Progenitor cell of endocrine pancreas (in vitro differentiated cells): Measurements from ENCODE around the gene RPS4Y1. TPM values are rescaled to one million over a fixed set of nuclear protein-coding genes. Genes with fewer than 3 reads are reported as not detected.

Experiments used
- DNase-seq: peaks from one replicate; pipeline ENCODE4 v3.0.0; 2021; ENCODE audit warnings: low spot score; ENCODE audit not compliant: unreplicated experiment
- H3K27ac Mint-ChIP-seq: 2 replicates; pipeline ENCODE4 v1.8.0; 2021; ENCODE audit warnings: mild to moderate bottlenecking, moderate library complexity, mixed read lengths
- H3K27me3 Mint-ChIP-seq: 2 replicates; pipeline ENCODE4 v1.8.0; 2021; ENCODE audit warnings: mixed read lengths
- H3K36me3 Mint-ChIP-seq: 2 replicates; pipeline ENCODE4 v1.8.0; 2022; ENCODE audit warnings: mixed read lengths; ENCODE audit not compliant: insufficient read depth
- H3K4me1 Mint-ChIP-seq: 2 replicates; pipeline ENCODE4 v1.8.0; 2021; ENCODE audit warnings: low read depth, mixed read lengths
- H3K4me3 Mint-ChIP-seq: 2 replicates; pipeline ENCODE4 v1.8.0; 2021; ENCODE audit warnings: low read depth, mild to moderate bottlenecking, moderate library complexity, mixed read lengths
- H3K9me3 Mint-ChIP-seq: 2 replicates; pipeline ENCODE4 v1.8.0; 2021; ENCODE audit warnings: low read depth, mixed read lengths
- total RNA-seq: library from RNA; stranded (reverse); gene quantifications from 2 replicates; pipeline ENCODE4 v1.2.1, GENCODE V29; 2021
- TF ChIP-seq, protein P1 (sequence below): fragments of 200-600 bp; sonication (generic); IDR thresholded peaks from one replicate; pipeline ENCODE4 v1.5.0; 2021; ENCODE audit warnings: antibody characterized with exemption, mild to moderate bottlenecking; ENCODE audit not compliant: unreplicated experiment

Gene RPS4Y1
- total RNA-seq, 1 donor from 2014 or later: not detected

- H3K27ac Mint-ChIP-seq: no peak overlapping the region
- H3K27me3 Mint-ChIP-seq: no peaks in the 10 kb centered on the region
Measured at GRCh38 chrY:2848384-2848783, 7.0 kb downstream of the RPS4Y1 start.

GRCh38 chrY:2849368-2849767 lies 8.0 kb downstream of the RPS4Y1 start:
- no peaks in the 10 kb centered on the region for H3K4me1 Mint-ChIP-seq
- H3K27me3 Mint-ChIP-seq: no peaks in the 10 kb centered on the region
- TF ChIP-seq, protein P1, sequence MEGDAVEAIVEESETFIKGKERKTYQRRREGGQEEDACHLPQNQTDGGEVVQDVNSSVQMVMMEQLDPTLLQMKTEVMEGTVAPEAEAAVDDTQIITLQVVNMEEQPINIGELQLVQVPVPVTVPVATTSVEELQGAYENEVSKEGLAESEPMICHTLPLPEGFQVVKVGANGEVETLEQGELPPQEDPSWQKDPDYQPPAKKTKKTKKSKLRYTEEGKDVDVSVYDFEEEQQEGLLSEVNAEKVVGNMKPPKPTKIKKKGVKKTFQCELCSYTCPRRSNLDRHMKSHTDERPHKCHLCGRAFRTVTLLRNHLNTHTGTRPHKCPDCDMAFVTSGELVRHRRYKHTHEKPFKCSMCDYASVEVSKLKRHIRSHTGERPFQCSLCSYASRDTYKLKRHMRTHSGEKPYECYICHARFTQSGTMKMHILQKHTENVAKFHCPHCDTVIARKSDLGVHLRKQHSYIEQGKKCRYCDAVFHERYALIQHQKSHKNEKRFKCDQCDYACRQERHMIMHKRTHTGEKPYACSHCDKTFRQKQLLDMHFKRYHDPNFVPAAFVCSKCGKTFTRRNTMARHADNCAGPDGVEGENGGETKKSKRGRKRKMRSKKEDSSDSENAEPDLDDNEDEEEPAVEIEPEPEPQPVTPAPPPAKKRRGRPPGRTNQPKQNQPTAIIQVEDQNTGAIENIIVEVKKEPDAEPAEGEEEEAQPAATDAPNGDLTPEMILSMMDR: no peak
- no peaks in the 10 kb centered on the region for H3K36me3 Mint-ChIP-seq
- no peak overlapping the region for H3K27ac Mint-ChIP-seq
- no peak for DNase-seq
- H3K4me3 Mint-ChIP-seq: no peak overlapping the region
- H3K9me3 Mint-ChIP-seq: no peaks in the 10 kb centered on the region

More at GRCh38 chrY:2848384-2848783, 7.0 kb downstream of the RPS4Y1 start:
- TF ChIP-seq, protein P1: no peak
- DNase-seq: no peak
- Mint-ChIP-seq H3K9me3 (no peaks in the 10 kb centered on the region), H3K36me3 (no peaks in the 10 kb centered on the region), H3K4me3 (no peak overlapping the region), H3K4me1 (no peaks in the 10 kb centered on the region)

DNA sequence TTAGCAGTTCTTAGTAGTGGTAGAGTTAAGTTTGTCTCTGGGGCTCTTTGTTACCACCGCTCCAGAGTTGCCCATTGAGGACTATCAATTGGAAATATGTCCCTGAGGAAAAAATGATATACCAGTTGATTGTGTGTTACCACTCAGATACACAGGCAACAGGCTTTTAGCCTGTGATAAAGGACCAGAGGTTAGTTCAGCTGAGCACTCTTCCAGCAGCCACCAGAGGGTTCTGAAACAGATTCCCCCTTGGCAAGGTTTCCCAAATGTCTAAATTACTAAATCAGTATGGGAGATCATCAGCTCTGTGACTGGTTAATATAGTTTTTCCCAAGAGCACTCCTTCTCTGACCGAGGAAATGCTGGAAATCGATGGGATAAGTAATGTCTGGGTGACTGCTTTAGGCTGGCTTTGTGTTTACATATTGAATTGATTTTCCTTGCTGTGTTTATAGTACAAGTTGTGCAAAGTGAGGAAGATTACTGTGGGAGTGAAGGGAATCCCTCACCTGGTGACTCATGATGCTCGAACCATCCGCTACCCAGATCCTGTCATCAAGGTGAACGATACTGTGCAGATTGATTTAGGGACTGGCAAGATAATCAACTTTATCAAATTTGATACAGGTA lies 12.9 kb downstream of the RPS4Y1 start:
- Mint-ChIP-seq H3K9me3 (no peaks in the 10 kb centered on the region), H3K27ac (no peak overlapping the region), H3K4me3 (no peak overlapping the region), H3K36me3 (no peaks in the 10 kb centered on the region), H3K27me3 (no peaks in the 10 kb centered on the region), H3K4me1 (no peaks in the 10 kb centered on the region)
- TF ChIP-seq, protein P1: no peak
- no peak for DNase-seq

DNA sequence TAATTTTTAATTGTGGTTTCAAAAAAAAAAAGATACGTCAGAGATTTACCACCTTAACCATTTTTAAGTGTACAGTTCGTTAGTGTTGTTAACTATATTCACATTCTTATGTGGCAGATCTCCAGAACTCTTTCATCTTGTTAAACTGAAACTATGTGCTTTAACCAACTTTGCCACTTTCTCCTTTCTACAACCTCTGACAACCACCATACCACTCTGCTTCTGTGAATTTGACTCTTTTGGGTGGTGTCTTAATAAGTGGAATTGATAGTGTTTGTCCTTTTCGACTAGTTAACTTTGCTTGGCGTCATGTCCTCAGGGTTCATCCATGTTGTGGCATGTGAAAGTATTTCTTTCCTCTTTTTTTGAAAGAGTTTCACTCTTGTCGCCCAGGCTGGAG lies 15.7 kb downstream of the RPS4Y1 start:
- Mint-ChIP-seq H3K9me3 (no peaks in the 10 kb centered on the region), H3K4me3 (no peak overlapping the region), H3K36me3 (no peaks in the 10 kb centered on the region), H3K27ac (no peak overlapping the region), H3K4me1 (no peaks in the 10 kb centered on the region), H3K27me3 (no peaks in the 10 kb centered on the region)
- no peak for DNase-seq
- TF ChIP-seq, protein P1: no peak

DNA sequence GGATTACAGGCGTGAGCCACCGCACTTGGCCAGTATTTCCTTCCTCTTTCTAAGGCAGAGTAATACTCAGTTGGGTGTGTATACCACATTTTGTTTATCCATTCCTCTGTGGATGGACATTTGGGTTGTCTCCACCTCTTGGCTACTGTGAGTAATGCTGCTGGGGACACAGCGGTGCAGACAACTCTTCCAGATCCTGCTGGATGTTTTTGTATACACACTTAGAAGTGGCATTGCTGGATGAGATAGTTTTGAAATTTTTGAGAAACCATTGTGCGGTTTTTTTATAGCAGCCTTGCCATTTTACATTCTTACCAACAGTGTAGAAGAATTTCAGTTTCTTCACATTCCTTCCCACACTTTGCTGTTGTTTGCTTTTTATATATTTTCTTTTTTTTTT lies 16.3 kb downstream of the RPS4Y1 start:
- H3K36me3 Mint-ChIP-seq: no peaks in the 10 kb centered on the region
- H3K9me3 Mint-ChIP-seq: no peaks in the 10 kb centered on the region
- no peak for DNase-seq
- no peak overlapping the region for H3K27ac Mint-ChIP-seq
- H3K27me3 Mint-ChIP-seq: no peaks in the 10 kb centered on the region
- TF ChIP-seq, protein P1: no peak
- no peak overlapping the region for H3K4me3 Mint-ChIP-seq
- H3K4me1 Mint-ChIP-seq: no peaks in the 10 kb centered on the region
